Activated naive CD4-positive, alpha-beta T cell treated with anti-CD3 and anti-CD28 coated beads for 36 hours (primary cell): ENCODE measurements around the gene PLEKHA5. TPM values are rescaled to one million over a fixed set of nuclear protein-coding genes. Genes with fewer than 3 reads are reported as not detected.

Experiments used
- CTCF ChIA-PET: fragments of 350-600 bp; sonication (Branson Sonifier 250); formaldehyde crosslinking; loops from one replicate; lab custom pipeline; 2021; ENCODE audit warnings: antibody characterized with exemption; lab: Charles Lee
- DNase-seq: peaks from one replicate; pipeline ENCODE4 v3.0.0-alpha.2; 2020
- H3K27ac Mint-ChIP-seq: one replicate; pipeline ENCODE4 v1.8.0; 2021; ENCODE audit warnings: mild to moderate bottlenecking, mixed read lengths
- H3K27me3 Mint-ChIP-seq: one replicate; pipeline ENCODE4 v1.8.0; 2021; ENCODE audit warnings: low read depth, mixed read lengths
- H3K36me3 Mint-ChIP-seq: one replicate; pipeline ENCODE4 v1.8.0; 2021; ENCODE audit warnings: low read depth, mixed read lengths
- H3K4me1 Mint-ChIP-seq: one replicate; pipeline ENCODE4 v1.8.0; 2021; ENCODE audit warnings: low read depth, mixed read lengths
- H3K4me3 Mint-ChIP-seq: one replicate; pipeline ENCODE4 v1.8.0; 2021; ENCODE audit warnings: mild to moderate bottlenecking, moderate library complexity, mixed read lengths
- H3K9me3 Mint-ChIP-seq: one replicate; pipeline ENCODE4 v1.8.0; 2021; ENCODE audit warnings: mixed read lengths
- intact Hi-C: fragments of 100-400 bp; cut with micrococcal nuclease; formaldehyde crosslinking; loops from one replicate; pipeline ENCODE4 v1.15.1; 2023
- total RNA-seq, 2 experiments: library from RNA; stranded (reverse); gene quantifications; one replicate each; pipeline ENCODE4 v1.2.3, GENCODE V29; 2021

PLEKHA5 gene
- total RNA-seq, 2 experiments from 2014 or later, result 0.69 to 0.81 TPM

- DNase-seq, result no peak
- Mint-ChIP-seq H3K4me1 (peaks cover 5% of the 10 kb centered on the region), H3K9me3 (no peaks in the 10 kb centered on the region), H3K4me3 (no peak overlapping the region), H3K27me3 (peaks cover 2% of the 10 kb centered on the region), H3K27ac (no peak overlapping the region), H3K36me3 (no peaks in the 10 kb centered on the region)
- intact Hi-C loops, result no loop called here
- CTCF ChIA-PET, result no interaction called here
These were observed 115.6 kb downstream of the PLEKHA5 start for GRCh38 chr12:19245106-19245505.

GRCh38 chr12:19245666-19246065 lies 116.1 kb downstream of the PLEKHA5 start:
- Mint-ChIP-seq H3K27me3 (peaks cover 2% of the 10 kb centered on the region), H3K36me3 (no peaks in the 10 kb centered on the region), H3K9me3 (no peaks in the 10 kb centered on the region), H3K27ac (no peak overlapping the region), H3K4me1 (peaks cover 5% of the 10 kb centered on the region), H3K4me3 (no peak overlapping the region)
- DNase-seq, result no peak
- CTCF ChIA-PET, result no interaction called here
- intact Hi-C loops, result no loop called here

GRCh38 chr12:19246933-19247332 lies 117.4 kb downstream of the PLEKHA5 start:
- peaks cover 2% of the 10 kb centered on the region for H3K27me3 Mint-ChIP-seq
- no peaks in the 10 kb centered on the region for H3K9me3 Mint-ChIP-seq
- intact Hi-C loops, result no loop called here
- no peak overlapping the region for H3K4me3 Mint-ChIP-seq
- H3K4me1 Mint-ChIP-seq, result peaks cover 5% of the 10 kb centered on the region
- no peak overlapping the region for H3K27ac Mint-ChIP-seq
- CTCF ChIA-PET, result no interaction called here
- H3K36me3 Mint-ChIP-seq, result no peaks in the 10 kb centered on the region
- no peak for DNase-seq

GRCh38 chr12:19248929-19249602 lies 119.5 kb downstream of the PLEKHA5 start:
- CTCF ChIA-PET, result no interaction called here

GRCh38 chr12:19251481-19252132 lies 122.1 kb downstream of the PLEKHA5 start:
- CTCF ChIA-PET, result no interaction called here
- H3K27me3 Mint-ChIP-seq, result no peaks in the 10 kb centered on the region
- intact Hi-C loops, result no loop called here
- no peaks in the 10 kb centered on the region for H3K9me3 Mint-ChIP-seq
- no peak overlapping the region for H3K4me3 Mint-ChIP-seq
- H3K4me1 Mint-ChIP-seq, result no peaks in the 10 kb centered on the region
- H3K27ac Mint-ChIP-seq, result no peak overlapping the region
- DNase-seq, result no peak
- no peaks in the 10 kb centered on the region for H3K36me3 Mint-ChIP-seq

More at GRCh38 chr12:19248929-19249602, 119.5 kb downstream of the PLEKHA5 start:
- H3K9me3 Mint-ChIP-seq, result no peaks in the 10 kb centered on the region
- H3K4me1 Mint-ChIP-seq, result no peaks in the 10 kb centered on the region
- no peaks in the 10 kb centered on the region for H3K27me3 Mint-ChIP-seq
- H3K36me3 Mint-ChIP-seq, result no peaks in the 10 kb centered on the region
- DNase-seq, result no peak
- H3K27ac Mint-ChIP-seq, result no peak overlapping the region
- intact Hi-C loops, result no loop called here
- no peak overlapping the region for H3K4me3 Mint-ChIP-seq

- Mint-ChIP-seq H3K27me3 (no peaks in the 10 kb centered on the region), H3K27ac (no peak overlapping the region), H3K4me1 (no peaks in the 10 kb centered on the region), H3K4me3 (no peak overlapping the region), H3K9me3 (no peaks in the 10 kb centered on the region), H3K36me3 (no peaks in the 10 kb centered on the region)
- DNase-seq, result no peak
- CTCF ChIA-PET, result no interaction called here
- intact Hi-C loops, result no loop called here
These were observed 130.6 kb downstream of the PLEKHA5 start for GRCh38 chr12:19260135-19260534.

GRCh38 chr12:19261773-19262172 lies 132.2 kb downstream of the PLEKHA5 start:
- Mint-ChIP-seq H3K4me1 (no peaks in the 10 kb centered on the region), H3K27me3 (no peaks in the 10 kb centered on the region), H3K27ac (no peak overlapping the region), H3K36me3 (no peaks in the 10 kb centered on the region), H3K4me3 (no peak overlapping the region), H3K9me3 (no peaks in the 10 kb centered on the region)
- no peak for DNase-seq
- intact Hi-C loops, result no loop called here
- CTCF ChIA-PET, result no interaction called here

GRCh38 chr12:19263672-19264071 lies 134.1 kb downstream of the PLEKHA5 start:
- Mint-ChIP-seq H3K4me3 (no peak overlapping the region), H3K36me3 (no peaks in the 10 kb centered on the region), H3K27me3 (no peaks in the 10 kb centered on the region), H3K27ac (no peak overlapping the region), H3K9me3 (no peaks in the 10 kb centered on the region), H3K4me1 (no peaks in the 10 kb centered on the region)
- CTCF ChIA-PET, result no interaction called here
- DNase-seq, result no peak
- intact Hi-C loops, result no loop called here

GRCh38 chr12:19273482-19274330 lies 144.2 kb downstream of the PLEKHA5 start:
- H3K27ac Mint-ChIP-seq, result no peak overlapping the region
- no peaks in the 10 kb centered on the region for H3K36me3 Mint-ChIP-seq

GRCh38 chr12:19276767-19277166 lies 147.2 kb downstream of the PLEKHA5 start:
- no peak overlapping the region for H3K4me3 Mint-ChIP-seq
- intact Hi-C loops, result no loop called here
- no peaks in the 10 kb centered on the region for H3K36me3 Mint-ChIP-seq
- H3K27ac Mint-ChIP-seq, result no peak overlapping the region
- H3K4me1 Mint-ChIP-seq, result peaks cover 9% of the 10 kb centered on the region
- CTCF ChIA-PET, result no interaction called here
- H3K27me3 Mint-ChIP-seq, result no peaks in the 10 kb centered on the region
- DNase-seq, result no peak
- H3K9me3 Mint-ChIP-seq, result no peaks in the 10 kb centered on the region

More at GRCh38 chr12:19273482-19274330, 144.2 kb downstream of the PLEKHA5 start:
- peak; percentile 68 for DNase-seq
- H3K27me3 Mint-ChIP-seq, result no peaks in the 10 kb centered on the region
- no peak overlapping the region for H3K4me3 Mint-ChIP-seq
- CTCF ChIA-PET, result no interaction called here
- peaks cover 9% of the 10 kb centered on the region for H3K4me1 Mint-ChIP-seq
- no peaks in the 10 kb centered on the region for H3K9me3 Mint-ChIP-seq
- intact Hi-C loops, result no loop called here

- CTCF ChIA-PET, result no interaction called here
- no peaks in the 10 kb centered on the region for H3K9me3 Mint-ChIP-seq
- no peak overlapping the region for H3K27ac Mint-ChIP-seq
- no peaks in the 10 kb centered on the region for H3K27me3 Mint-ChIP-seq
- peaks cover 9% of the 10 kb centered on the region for H3K4me1 Mint-ChIP-seq
- H3K36me3 Mint-ChIP-seq, result no peaks in the 10 kb centered on the region
- H3K4me3 Mint-ChIP-seq, result no peak overlapping the region
- no peak for DNase-seq
- intact Hi-C loops, result no loop called here
These were observed 148.2 kb downstream of the PLEKHA5 start for GRCh38 chr12:19277711-19278110.

GRCh38 chr12:19278407-19278806 lies 148.9 kb downstream of the PLEKHA5 start:
- Mint-ChIP-seq H3K4me3 (no peak overlapping the region), H3K9me3 (no peaks in the 10 kb centered on the region), H3K36me3 (no peaks in the 10 kb centered on the region), H3K4me1 (peaks cover 8% of the 10 kb centered on the region), H3K27ac (no peak overlapping the region), H3K27me3 (no peaks in the 10 kb centered on the region)
- no peak for DNase-seq
- CTCF ChIA-PET, result no interaction called here
- intact Hi-C loops, result no loop called here
